DMS114 treated with DMSO at 0.1 percent for 48 hours (cell line): ENCODE results near the gene DDAH2.

ENCODE experiments used
- DNase-seq: peaks from one replicate; lab custom pipeline; 2025; ENCODE audit not compliant: unreplicated experiment; lab: John Stamatoyannopoulos, UW

Gene DDAH2

GRCh38 chr6:31691564-31692108, 37.5 kb downstream of the DDAH2 start:
- DNase-seq = no peak

- no peak for DNase-seq
Measured at GRCh38 chr6:31691078-31691463, 38.0 kb downstream of the DDAH2 start.

GRCh38 chr6:31690231-31691077, 38.6 kb downstream of the DDAH2 start:
- no peak for DNase-seq

DNA sequence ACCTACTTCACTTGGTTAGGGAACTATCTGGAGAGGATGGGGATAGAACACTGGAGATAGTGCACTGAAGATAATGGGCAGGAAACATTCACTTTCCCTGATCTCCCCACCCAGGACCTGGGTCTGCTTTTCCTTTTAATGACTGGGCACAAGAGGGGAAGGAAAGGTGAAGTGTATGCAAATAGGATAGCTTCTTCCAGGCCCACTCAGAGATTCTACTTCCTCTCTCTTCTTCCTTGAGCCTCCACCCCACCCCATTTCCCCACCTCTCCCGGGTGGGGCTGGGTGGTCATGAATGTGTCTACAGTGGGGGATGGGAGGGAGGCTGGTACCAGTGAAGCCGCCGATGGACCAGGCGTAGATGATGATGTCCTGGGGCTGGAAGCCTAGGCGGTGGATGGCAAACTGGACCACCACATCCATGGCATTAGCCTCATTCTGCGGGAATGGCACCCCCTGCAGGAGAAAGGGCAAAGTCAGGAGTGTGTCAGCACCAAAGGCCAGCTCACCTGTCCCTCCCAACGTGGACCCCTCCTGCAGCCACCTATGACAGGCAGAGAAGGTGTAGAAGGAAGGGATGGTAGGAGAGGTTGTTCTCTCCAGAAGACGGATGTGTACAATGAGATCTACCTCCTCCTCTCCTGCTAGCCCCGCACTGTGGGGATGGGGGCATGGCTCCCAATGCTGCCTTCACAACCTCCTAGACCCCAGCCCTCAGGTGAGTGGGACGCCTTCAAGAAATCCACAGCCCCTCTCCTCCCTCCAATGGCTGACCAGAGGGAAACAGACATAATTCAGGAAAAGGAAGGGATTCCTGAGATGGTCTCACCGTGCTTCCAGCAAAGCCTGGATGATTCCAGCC, 39.6 kb downstream of the DDAH2 start:
- no peak for DNase-seq

DNA sequence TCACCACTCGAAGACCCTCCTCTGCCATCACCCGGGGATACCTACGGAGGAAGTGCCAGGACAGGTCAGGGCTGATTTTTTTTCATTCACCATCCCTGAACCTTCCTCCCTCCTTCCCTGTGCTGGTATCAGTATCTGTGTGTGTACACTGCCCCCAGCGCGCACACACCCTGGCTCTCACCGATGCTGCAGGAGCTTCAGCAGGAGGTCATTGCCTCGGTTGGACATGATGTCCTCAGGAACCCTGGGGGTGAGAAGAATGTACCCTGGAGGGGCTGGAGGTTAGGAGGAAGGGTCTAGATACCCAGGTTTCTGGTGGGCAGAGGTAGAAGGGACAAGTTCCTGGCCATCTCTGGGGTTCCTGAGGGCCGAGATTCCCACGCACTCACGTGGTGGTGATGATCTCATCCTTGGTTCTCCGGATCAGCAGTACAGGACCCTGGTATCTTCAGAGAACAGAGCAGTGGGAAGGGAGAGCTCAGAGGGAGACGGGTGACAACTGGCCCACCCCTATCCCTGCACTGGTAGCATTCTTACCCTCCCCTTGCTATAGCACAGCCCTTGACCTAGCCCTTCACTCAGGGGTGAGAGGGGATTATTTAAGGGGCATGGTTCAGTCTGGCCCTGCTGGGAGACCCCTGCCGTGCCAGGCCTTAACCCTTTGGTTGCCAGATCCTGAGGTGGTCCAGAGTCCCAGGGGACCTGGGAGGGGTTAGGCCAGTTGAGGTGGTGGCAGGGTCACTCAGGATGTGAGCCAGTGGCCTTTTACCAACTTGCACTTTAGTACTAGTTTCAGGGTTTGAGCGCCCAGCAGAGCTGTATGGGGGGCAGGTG, 41.0 kb downstream of the DDAH2 start:
- no peak for DNase-seq

DNA sequence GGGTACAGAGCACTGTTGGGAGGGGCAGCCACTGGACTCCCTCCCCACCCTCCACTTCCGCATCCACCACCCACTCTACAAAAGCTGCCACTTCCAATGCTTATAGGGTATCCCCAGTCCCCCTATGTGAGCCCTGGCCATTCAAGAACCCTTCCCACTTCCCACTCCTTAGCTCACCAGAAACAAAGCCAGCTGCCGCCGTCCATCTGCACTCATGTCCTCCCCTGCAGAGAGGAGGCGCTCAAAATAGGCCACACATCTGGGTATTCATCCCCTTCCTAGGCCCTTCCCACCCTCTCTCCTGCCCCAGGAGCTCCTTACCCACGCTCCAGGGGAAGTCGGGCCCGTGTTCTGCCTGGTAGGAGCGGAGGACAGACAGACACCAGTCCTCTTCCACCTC, 41.8 kb downstream of the DDAH2 start:
- no peak for DNase-seq

GRCh38 chr6:31686483-31686882, 42.6 kb downstream of the DDAH2 start:
- no peak for DNase-seq

DNA sequence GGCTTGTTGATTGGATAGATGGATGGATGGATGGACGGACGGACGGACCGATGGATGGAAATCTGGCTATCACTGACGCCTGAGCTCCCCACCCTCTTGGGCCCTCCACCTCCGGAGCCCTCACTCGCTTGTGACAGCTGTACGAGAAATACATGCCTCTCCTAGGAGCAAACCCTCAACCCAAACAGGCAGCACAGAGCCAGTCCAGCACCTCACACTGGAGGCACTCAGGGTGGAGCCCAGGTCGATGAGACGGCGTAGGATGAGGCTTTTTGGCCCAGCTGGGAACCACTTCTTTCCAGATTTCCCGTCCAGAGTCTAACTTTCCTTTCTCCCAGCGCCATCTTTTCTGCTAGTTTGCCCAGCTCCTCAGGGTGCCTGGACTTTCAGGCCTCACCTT, 45.5 kb downstream of the DDAH2 start:
- DNase-seq = no peak

DNA sequence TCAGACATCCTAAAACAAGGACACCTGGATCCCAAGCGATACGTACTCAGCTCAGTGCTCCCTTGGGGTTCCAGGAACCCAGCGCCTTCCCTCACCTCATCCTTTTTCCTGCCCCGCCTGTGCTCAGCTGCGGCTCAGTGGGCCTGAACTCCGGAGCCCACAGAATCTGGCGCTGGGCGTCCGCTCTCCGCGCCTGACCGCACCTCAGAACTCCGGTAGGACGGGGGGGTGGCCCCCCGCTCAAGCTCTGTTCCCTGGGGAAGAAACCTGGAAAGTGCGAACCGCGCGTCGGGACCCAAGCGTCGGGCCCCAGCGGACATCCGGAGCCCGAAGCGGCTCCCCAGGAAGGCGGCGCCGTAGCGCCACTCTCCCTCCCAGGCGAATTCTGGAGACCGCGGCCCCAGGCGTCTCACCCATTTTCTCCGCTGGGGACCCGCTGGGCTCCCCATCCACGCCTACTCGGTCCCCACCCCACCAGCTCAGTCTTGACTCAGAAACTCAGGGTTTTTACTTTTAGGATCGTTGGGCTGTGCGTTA, 47.9 kb downstream of the DDAH2 start:
- peak; percentile 43 for DNase-seq

DNA sequence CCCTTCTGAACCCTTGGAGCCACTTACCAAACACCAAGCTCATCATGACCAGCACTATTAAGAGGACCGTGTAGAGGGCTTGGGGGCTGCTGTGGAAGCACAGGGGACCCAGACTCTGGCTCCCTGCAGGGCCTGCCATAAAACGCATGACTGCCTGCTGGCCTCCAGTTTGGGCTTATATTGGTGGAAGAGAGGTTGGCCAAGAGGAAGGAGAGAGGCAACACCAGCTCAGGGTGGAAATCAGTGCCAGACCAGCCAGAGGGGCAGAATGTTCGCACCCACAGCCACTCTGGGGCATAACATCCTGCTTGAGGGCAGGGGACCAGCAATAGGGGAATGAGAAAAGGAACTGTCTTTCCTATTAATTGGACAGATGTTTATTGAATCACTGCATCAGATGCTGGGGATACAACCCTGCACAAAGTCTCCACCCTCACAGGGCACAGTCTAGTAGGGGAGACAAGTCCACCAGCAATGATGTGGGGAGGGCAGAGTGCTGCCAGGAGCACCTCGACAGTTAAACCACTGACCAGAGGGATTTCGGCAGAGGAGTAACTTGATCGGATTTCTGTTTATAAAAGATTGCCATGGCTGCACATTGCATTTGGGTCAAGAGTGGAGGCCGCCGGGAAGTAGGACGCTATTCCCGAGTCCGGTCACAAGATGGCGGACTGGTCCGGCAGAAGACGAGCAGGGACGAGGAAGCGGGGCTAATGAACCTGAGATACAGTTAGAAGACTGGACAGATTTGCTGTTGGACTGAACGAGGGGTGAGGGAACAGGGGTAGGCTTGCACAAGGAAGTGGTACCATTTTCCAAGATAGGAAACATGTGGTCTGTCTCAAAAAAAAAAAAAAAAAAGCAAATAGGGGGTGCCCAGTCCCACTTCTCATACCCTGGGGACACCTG, 48.6 kb downstream of the DDAH2 start, which contains the start of gene LY6G5C:
LY6G5C (minus strand) TSS at position 842 of the 909 bp plus-strand sequence; CDS start at position 148, 694 bp downstream.
- peak; percentile 87 for DNase-seq

DNA sequence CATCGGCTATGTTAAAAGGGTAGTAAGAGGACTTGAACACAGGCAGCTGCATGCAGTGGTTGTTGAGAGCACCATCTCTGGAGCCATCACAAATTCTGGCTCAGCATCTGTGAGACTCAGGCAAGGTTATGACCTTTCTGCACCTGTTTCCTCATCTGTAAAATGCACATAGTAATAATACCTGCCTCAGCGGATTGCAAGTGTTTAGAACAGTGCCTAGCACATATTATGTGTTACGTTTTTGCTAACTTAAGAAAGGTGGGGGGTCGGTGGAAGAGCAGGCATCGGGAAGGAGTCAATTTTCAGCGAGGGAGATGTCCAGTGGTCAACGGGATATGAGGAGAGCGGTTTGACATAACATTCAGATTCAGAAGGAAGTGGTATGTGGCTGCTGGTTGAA, 51.1 kb downstream of the DDAH2 start:
- DNase-seq = no peak
